ENCODE data around the gene PIGU. TPM values are rescaled to one million over a fixed set of nuclear protein-coding genes. Genes with fewer than 3 reads are reported as not detected.

Gene PIGU
- total and polyA plus RNA-seq, 8 donors: 17.0 to 38.6 (median 30.3) TPM

DNA sequence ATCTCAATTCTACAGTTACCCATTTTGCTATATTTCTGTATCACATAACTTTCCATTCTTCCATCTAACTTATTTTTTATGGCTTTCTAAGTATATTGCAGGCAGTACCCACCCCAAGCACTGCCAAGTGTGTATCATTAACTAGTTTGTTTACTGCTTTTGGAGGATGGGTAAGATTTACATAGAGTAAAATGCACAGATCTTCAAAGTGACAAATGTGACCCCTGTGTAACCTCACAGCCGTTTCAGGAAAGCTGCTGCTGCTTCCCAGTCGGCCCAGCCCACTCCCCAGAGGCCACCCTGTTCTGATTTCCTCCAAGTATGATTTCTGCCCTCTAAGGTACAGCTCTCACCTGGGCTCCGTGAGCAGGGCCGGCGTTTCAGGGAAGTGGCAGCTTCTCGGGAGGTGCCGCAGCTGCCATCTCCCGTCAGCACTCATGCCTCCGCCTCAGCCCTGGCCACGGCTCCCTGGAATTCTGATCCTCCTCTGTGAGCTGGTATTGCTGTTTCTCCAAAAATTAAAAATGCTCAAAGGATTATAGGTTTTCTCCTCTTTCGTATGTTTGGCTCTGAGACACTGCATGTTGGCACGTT lies 133.3 kb downstream of the PIGU start:
- H3K9me3 ChIP-seq: no peaks in the 10 kb centered on the region
- ATAC-seq (no peak), DNase-seq (no peak)
- H3K4me1 ChIP-seq: peaks cover 0 to 7% of the 10 kb centered on the region in 2 donors
- H3K36me3 ChIP-seq: peaks cover 0 to 40% of the 10 kb centered on the region in 2 donors
- intact Hi-C loops (cut with DNase I): no loop called here
- no peak overlapping the region for H3K4me3 ChIP-seq
- TF ChIP-seq CTCF (IDR thresholded peaks at IDR 0.05): no peak
- no peaks in the 10 kb centered on the region for H3K27me3 ChIP-seq
- H3K27ac ChIP-seq: no peak overlapping the region

- no peaks in the 10 kb centered on the region for H3K27me3 ChIP-seq
- H3K4me1 ChIP-seq: peaks cover 0 to 12% of the 10 kb centered on the region in 2 donors
- intact Hi-C loops (cut with DNase I): no loop called here
- H3K9me3 ChIP-seq: no peaks in the 10 kb centered on the region
- ATAC-seq (no peak), DNase-seq (no peak)
- H3K4me3 ChIP-seq: no peak overlapping the region
- no peak overlapping the region for H3K27ac ChIP-seq
- no peak for TF ChIP-seq CTCF (IDR thresholded peaks at IDR 0.05)
- H3K36me3 ChIP-seq: peaks cover 0 to 49% of the 10 kb centered on the region in 2 donors
Observed at GRCh38 chr20:34542439-34542838, 134.5 kb downstream of the PIGU start.

- DNase-seq (no peak), ATAC-seq (no peak)
- Histone ChIP-seq H3K4me1 (peaks cover 0 to 12% of the 10 kb centered on the region in 2 donors), H3K9me3 (no peaks in the 10 kb centered on the region), H3K27me3 (no peaks in the 10 kb centered on the region), H3K36me3 (peaks cover 0 to 54% of the 10 kb centered on the region in 2 donors), H3K27ac (no peak overlapping the region), H3K4me3 (no peak overlapping the region)
- TF ChIP-seq CTCF (IDR thresholded peaks at IDR 0.05): no peak
- intact Hi-C loops (cut with DNase I): no loop called here
Observed at GRCh38 chr20:34541917-34542316, 135.0 kb downstream of the PIGU start.

- no peak for TF ChIP-seq CTCF (IDR thresholded peaks at IDR 0.05)
- Histone ChIP-seq H3K27ac (peak overlapping the region in 1 of 2 donors; percentile 8), H3K4me1 (peaks cover 0 to 12% of the 10 kb centered on the region in 2 donors), H3K4me3 (no peak overlapping the region), H3K9me3 (no peaks in the 10 kb centered on the region), H3K27me3 (no peaks in the 10 kb centered on the region), H3K36me3 (peaks cover 0 to 59% of the 10 kb centered on the region in 2 donors)
- DNase-seq (no peak), ATAC-seq (no peak)
- intact Hi-C loops (cut with DNase I): no loop called here
Observed at GRCh38 chr20:34541264-34541901, 135.5 kb downstream of the PIGU start.

DNA sequence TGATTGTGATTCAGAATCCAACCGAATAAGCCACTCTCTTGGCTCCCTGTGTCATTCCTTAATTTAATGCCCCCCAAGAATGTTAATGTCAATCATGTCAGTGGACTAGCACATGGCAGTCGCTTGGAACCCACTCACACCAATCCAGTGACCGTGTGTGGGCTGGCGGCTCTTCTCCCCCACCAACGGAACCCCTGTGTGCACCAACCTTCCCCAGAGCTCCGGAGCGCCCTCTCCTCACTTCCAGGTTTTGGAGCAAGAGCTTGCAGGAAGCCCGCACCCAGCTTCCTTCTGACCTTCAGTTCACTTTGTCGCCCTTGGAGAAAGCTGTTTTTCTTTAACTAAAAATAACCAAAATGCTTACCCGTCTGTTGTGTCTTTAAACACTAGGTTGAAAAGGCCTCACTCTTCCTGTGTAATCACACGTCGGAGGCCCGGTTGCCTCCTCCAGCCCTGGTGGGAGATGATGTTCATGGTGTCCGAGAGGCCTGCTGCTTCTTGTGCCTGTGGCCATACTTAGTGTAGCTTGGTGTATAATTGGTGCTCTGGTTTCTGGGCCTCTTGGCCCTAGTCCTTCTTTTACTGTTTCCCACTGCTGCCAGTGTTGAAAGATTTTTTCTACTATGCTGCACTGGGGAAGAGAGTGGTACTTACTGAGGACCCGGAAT lies 136.2 kb downstream of the PIGU start:
- H3K9me3 ChIP-seq: no peaks in the 10 kb centered on the region
- intact Hi-C loops (cut with DNase I): no loop called here
- DNase-seq: no peak
- TF ChIP-seq CTCF (IDR thresholded peaks at IDR 0.05): no peak
- H3K27ac ChIP-seq: peak overlapping the region in 1 of 2 donors; percentile 8
- no peaks in the 10 kb centered on the region for H3K27me3 ChIP-seq
- peaks cover 0 to 12% of the 10 kb centered on the region in 2 donors for H3K4me1 ChIP-seq
- ATAC-seq: no peak
- H3K4me3 ChIP-seq: no peak overlapping the region
- H3K36me3 ChIP-seq: peaks cover 0 to 66% of the 10 kb centered on the region in 2 donors
